Uterus (tissue), 2 donors: ENCODE data around the gene VPS72.

Experiments
- POLR2A ChIP-seq, 2 donors: fragments of 450-650 bp; IDR thresholded peaks; one replicate each; pipeline ENCODE4 v1.6.1; 2016; ENCODE audit warnings: antibody characterized with exemption in 2 of 2, mild to moderate bottlenecking in 1 of 2, moderate library complexity in 1 of 2
- TF ChIP-seq, protein P1 (sequence below), 4 experiments: fragments of 200-600 bp in 2 of 4; fragments of 450-650 bp in 2 of 4; sonication (generic) in 2 of 4; IDR thresholded peaks; one replicate each; pipeline ENCODE4 v1.5.1; 2016 to 2019; ENCODE audit warnings: antibody characterized with exemption in 4 of 4, mild to moderate bottlenecking in 2 of 4, moderate library complexity in 1 of 4

DNA sequence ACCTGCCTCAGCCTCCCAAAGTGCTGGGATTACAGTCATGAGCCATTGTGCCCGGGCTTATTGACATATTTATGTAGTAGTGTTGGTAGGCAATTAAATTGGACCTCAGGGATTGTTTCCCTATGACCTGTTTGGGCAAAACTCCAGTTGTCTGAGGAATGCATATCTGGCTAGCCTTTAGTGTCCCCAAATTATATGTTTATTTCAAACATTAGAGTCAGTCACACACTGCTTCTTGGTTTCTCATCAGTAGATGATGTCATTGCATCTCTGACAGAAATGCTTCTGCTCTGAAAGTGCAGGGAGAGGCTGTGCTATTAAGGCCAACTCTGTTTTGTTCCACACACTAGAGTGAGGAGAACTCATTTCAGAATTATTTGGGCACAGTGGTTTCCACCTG lies 20.8 kb upstream of the VPS72 start:
- TF ChIP-seq, protein P1, sequence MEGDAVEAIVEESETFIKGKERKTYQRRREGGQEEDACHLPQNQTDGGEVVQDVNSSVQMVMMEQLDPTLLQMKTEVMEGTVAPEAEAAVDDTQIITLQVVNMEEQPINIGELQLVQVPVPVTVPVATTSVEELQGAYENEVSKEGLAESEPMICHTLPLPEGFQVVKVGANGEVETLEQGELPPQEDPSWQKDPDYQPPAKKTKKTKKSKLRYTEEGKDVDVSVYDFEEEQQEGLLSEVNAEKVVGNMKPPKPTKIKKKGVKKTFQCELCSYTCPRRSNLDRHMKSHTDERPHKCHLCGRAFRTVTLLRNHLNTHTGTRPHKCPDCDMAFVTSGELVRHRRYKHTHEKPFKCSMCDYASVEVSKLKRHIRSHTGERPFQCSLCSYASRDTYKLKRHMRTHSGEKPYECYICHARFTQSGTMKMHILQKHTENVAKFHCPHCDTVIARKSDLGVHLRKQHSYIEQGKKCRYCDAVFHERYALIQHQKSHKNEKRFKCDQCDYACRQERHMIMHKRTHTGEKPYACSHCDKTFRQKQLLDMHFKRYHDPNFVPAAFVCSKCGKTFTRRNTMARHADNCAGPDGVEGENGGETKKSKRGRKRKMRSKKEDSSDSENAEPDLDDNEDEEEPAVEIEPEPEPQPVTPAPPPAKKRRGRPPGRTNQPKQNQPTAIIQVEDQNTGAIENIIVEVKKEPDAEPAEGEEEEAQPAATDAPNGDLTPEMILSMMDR (IDR thresholded peaks at IDR 0.05): no peak
- no peak for TF ChIP-seq POLR2A (IDR thresholded peaks at IDR 0.05)
